Aorta (tissue), 5 donors: Measurements from ENCODE around the gene SMPD4. TPM values are rescaled to one million over a fixed set of nuclear protein-coding genes. Genes with fewer than 3 reads are reported as not detected.
"Not testable (repeated sequence)": the region's sequence is repeated elsewhere in the genome, so short reads cannot be mapped to it uniquely, and the experiment has no call there.

Source experiments
- ATAC-seq: fragments of 200-7000 bp; cut with Tn5 transposase; one replicate; pipeline ENCODE4 v1.9.1; 2022; ENCODE audit warnings: moderate library complexity; ENCODE audit not compliant: low FRiP score
- DNase-seq, 2 donors: peaks; one replicate each; pipeline ENCODE4 v3.0.0-alpha.2; 2020
- H3K27ac ChIP-seq, 2 donors: one replicate each; pipeline ENCODE4 v1.5.1; 2013; ENCODE audit warnings: low read length in 2 of 2, mild to moderate bottlenecking in 2 of 2, moderate library complexity in 2 of 2, control low read depth in 1 of 2, inconsistent platforms in 1 of 2, low read depth in 1 of 2
- H3K27me3 ChIP-seq, 2 donors: one replicate each; pipeline ENCODE4 v1.6.1; 2013; ENCODE audit warnings: control low read depth in 1 of 2, low read length in 1 of 2, mild to moderate bottlenecking in 1 of 2, moderate library complexity in 1 of 2; ENCODE audit not compliant: insufficient read depth in 2 of 2, control insufficient read depth in 1 of 2
- H3K36me3 ChIP-seq, 2 donors: one replicate each; pipeline ENCODE4 v1.6.1; 2013; ENCODE audit warnings: control low read depth in 1 of 2, low read length in 1 of 2, mild to moderate bottlenecking in 1 of 2; ENCODE audit not compliant: insufficient read depth in 2 of 2, control insufficient read depth in 1 of 2
- H3K4me1 ChIP-seq, 2 donors: one replicate each; pipeline ENCODE4 v1.6.1; 2013; ENCODE audit warnings: low read length in 2 of 2, control low read depth in 1 of 2, mild to moderate bottlenecking in 1 of 2, moderate library complexity in 1 of 2; ENCODE audit not compliant: insufficient read depth in 2 of 2, control insufficient read depth in 1 of 2
- H3K4me3 ChIP-seq, 2 donors: one replicate each; pipeline ENCODE4 v1.5.1; 2013; ENCODE audit warnings: low read length in 2 of 2, control low read depth in 1 of 2, mild to moderate bottlenecking in 1 of 2
- H3K9me3 ChIP-seq: one replicate; pipeline ENCODE4 v1.6.1; 2013; ENCODE audit warnings: mild to moderate bottlenecking, low read length; ENCODE audit not compliant: control insufficient read depth
- WGBS, 2 donors: extraction: QIAGEN DNeasy Blood & Tissue Kit; methylation state at CpG; one replicate each; pipeline ENCODE4 v1.1.7; 2013; 5-methylcytosine and 5-hydroxymethylcytosine counted together
- intact Hi-C, 2 donors: fragments of 100-400 bp; cut with DNase I; formaldehyde crosslinking; loops; one replicate each; pipeline versions ENCODE4 v1.14.2 to v1.15.0; 2022
- long read RNA-seq, 2 donors: library from polyadenylated mRNA; unstranded; transcript quantifications; one replicate each; pipeline ENCODE4 v2.0.0, GENCODE V29; 2020 to 2021
- polyA plus RNA-seq, 2 donors: library from polyadenylated mRNA; stranded (reverse); fragments of 200-250 nt; gene quantifications; one replicate each; pipeline ENCODE4 v1.2.3, GENCODE V29; 2013
- total RNA-seq, 2 donors: library from RNA; stranded (reverse); fragmentation: NEBNext Ultra II Directional; extraction: Animal tissue kit (Norgen Biotek cat#: 25700); gene quantifications; one replicate each; pipeline ENCODE4 v1.2.1, GENCODE V29; 2021
- donor health status: healthy with polysubstance abuse.
- donor health status: Bipolar disorder and iron deficiency.
- donor health status: DM: no; HTN: no; CAD: no.
- donor health status: DM: no; HTN: no; CAD: no.
- donor health status: DM: yes; HTN: yes; CAD: no.

The SMPD4 gene, protein sequence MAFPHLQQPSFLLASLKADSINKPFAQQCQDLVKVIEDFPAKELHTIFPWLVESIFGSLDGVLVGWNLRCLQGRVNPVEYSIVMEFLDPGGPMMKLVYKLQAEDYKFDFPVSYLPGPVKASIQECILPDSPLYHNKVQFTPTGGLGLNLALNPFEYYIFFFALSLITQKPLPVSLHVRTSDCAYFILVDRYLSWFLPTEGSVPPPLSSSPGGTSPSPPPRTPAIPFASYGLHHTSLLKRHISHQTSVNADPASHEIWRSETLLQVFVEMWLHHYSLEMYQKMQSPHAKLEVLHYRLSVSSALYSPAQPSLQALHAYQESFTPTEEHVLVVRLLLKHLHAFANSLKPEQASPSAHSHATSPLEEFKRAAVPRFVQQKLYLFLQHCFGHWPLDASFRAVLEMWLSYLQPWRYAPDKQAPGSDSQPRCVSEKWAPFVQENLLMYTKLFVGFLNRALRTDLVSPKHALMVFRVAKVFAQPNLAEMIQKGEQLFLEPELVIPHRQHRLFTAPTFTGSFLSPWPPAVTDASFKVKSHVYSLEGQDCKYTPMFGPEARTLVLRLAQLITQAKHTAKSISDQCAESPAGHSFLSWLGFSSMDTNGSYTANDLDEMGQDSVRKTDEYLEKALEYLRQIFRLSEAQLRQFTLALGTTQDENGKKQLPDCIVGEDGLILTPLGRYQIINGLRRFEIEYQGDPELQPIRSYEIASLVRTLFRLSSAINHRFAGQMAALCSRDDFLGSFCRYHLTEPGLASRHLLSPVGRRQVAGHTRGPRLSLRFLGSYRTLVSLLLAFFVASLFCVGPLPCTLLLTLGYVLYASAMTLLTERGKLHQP
- total RNA-seq (10 to 100 TPM; 32.3 to 37.4 TPM), polyA plus RNA-seq (10 to 100 TPM; 14.4 to 60.7 TPM)
- long read RNA-seq, donor 1, full-length matches to known transcripts = 2 of 93 reads
- long read RNA-seq, donor 1, partial matches to known transcripts = 72 of 93 reads
- long read RNA-seq, donor 1, other reads (novel, unspliced or antisense) = 19 of 93 reads
- long read RNA-seq, donor 2, full-length matches to known transcripts = 3 of 24 reads
- long read RNA-seq, donor 2, partial matches to known transcripts = 15 of 24 reads
- long read RNA-seq, donor 2, other reads (novel, unspliced or antisense) = 6 of 24 reads

DNA sequence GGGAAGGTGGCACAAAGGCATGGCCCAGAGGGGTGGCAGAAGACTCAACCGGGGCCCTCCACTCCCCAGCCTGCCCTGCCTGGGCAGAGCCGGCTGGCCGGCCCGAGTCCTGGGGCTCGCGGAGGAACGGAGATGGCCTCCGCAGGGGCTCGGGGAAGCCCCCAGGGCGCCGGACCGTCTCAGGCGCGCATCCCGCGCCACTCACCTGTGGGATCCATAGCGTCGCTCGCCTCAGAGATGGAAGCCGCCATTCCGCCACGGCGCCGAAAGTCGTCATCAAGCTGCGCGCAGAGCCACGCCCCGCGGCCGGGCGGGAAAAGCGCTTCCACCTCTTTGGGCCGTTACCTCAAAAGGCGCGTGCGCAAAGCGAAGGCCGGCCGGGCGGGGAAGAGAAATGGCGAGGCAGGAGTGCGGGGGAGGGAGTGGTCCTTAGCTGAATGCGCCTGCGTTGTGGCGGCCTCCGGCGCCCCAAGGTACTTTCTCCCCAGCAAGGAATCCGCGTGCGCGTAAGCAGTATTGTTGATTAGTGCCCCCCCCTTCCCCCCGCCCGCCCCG, at the start of gene SMPD4:
Gene SMPD4 (minus strand): TSS at position 278 of the 555 bp plus-strand sequence. CDS start 5,010 bp downstream, outside the sequence.
- H3K9me3 ChIP-seq = no peaks in the 10 kb centered on the region
- intact Hi-C loops = loop anchor here (5.0 to 10.0 kb wide), 3 partner anchors 151 to 1303 kb away; no protein-coding TSS in a partner anchor
- 0% methylated on average over 52 to 55 of the region's 55 CpGs for WGBS, 2 donors

DNA sequence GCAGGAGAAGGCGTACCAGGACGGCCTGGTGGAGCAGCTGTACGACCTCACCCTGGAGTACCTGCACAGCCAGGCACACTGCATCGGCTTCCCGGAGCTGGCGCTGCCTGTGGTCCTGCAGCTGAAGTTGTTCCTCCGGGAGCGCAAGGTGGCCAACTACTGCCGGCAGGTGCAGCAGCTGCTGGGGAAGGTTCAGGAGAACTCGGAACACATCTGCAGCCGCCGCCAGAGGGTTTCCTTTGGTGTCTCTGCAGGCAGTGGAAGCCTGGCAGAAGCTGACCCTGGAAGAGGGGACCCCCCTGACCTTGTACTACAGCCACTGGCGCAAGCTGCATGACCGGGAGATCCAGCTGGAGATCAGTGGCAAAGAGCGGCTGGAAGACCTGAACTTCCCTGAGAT, 49.5 kb upstream of the SMPD4 start:
- H3K27ac ChIP-seq, H3K36me3 ChIP-seq, H3K4me1 ChIP-seq, ATAC-seq, H3K27me3 ChIP-seq, intact Hi-C loops, DNase-seq, H3K4me3 ChIP-seq, H3K9me3 ChIP-seq: not testable (repeated sequence)
- 92% methylated on average over 15 of the region's 15 CpGs for WGBS, 2 donors

More for the DNA sequence above, at the start of gene SMPD4:
- H3K36me3 ChIP-seq = no peaks in the 10 kb centered on the region
- DNase-seq = peak; percentile 99 to 100
- no peaks in the 10 kb centered on the region for H3K4me1 ChIP-seq
- H3K4me3 ChIP-seq = peak within 1 kb of the TSS; percentile 77 to 92
- H3K27ac ChIP-seq = peak within 1 kb of the TSS; percentile 22 to 57
- H3K27me3 ChIP-seq = no peaks in the 10 kb centered on the region
- peak; percentile 98 for ATAC-seq

DNA sequence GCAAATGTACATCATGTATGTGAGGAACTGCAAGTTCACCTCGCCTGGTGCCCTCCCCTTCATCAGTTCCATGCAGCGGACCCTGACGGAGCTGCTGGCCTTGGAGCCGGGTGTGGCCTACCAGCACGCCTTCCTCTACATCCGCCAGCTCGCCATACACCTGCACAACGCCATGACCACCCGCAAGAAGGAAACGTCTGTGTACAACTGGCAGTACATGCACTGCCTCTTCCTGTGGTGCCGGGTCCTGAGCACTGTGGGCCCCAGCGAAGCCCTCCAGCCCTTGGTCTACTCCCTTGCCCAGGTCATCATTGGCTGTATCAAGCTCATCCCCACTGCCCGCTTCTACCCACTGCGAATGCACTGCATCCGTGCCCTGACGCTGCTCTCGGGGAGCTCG, 49.0 kb upstream of the SMPD4 start:
- H3K4me3 ChIP-seq, H3K4me1 ChIP-seq, H3K27ac ChIP-seq, H3K9me3 ChIP-seq, H3K36me3 ChIP-seq, H3K27me3 ChIP-seq, ATAC-seq, DNase-seq, intact Hi-C loops: not testable (repeated sequence)
- 91 to 92% methylated on average over 17 to 18 of the region's 18 CpGs for WGBS, 2 donors

DNA sequence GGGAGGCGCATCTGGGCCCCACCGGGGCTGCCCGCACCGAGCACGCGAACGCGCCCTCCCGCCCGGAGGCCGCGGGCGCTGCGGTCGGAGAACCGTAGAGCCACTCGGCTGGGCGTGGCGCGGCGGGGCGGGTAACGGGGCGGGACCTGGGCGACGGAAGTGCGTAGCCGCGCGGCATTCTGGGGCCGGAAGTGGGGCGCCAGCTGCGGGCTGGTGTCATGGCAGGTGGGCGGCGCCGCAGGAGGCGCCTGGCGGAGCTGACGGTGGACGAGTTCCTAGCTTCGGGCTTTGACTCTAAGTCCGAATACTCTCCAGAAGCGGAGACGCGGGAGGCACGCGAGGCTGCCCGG, 47.7 kb upstream of the SMPD4 start:
- peak; percentile 39 for ATAC-seq
- H3K27me3 ChIP-seq, intact Hi-C loops, H3K4me1 ChIP-seq, H3K9me3 ChIP-seq, H3K36me3 ChIP-seq, H3K4me3 ChIP-seq, H3K27ac ChIP-seq: not testable (repeated sequence)
- 36 to 45% methylated on average over 27 to 48 of the region's 48 CpGs for WGBS, 2 donors
- peak in 1 of 2 donors; percentile 49 for DNase-seq

DNA sequence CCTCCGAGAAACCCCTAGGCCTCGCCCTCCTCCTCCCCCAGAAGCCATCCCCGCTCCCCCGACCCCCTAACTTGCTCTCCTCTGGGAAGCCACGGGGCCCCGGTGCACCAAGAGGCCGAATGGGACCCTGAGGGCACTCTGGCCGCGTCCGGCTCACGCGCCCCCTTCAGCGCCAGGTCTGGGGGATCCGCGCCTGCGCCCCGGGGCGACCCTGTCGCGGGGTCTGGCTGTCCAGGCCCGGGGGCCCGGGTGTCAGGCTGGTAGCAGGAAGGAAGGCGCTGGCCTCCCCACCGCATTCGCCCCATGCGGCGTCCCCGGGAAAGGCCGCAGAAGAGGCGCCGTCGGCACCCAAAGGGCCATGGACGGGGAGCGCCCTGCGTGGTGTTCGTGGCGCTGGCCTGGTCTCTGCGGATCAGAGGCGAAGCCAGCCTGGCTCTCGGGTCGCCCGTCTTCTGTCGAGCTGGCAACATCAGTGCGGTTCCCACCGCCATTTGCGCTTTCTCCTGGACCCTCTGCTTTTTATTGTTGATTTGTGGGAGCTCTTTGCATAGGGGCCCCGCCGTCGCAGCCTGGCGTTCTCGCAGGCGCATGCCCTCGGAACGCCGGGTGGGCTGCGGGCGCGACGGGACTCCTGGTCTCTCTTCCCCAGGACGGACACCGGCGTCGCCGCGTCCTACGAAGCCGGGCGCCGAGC, 47.2 kb upstream of the SMPD4 start:
- H3K27me3 ChIP-seq, H3K9me3 ChIP-seq, H3K27ac ChIP-seq, ATAC-seq, intact Hi-C loops, H3K4me1 ChIP-seq, H3K4me3 ChIP-seq, H3K36me3 ChIP-seq: not testable (repeated sequence)
- WGBS, 2 donors = 84 to 86% methylated on average over 56 to 69 of the region's 69 CpGs
- peak in 1 of 2 donors; percentile 71 for DNase-seq

DNA sequence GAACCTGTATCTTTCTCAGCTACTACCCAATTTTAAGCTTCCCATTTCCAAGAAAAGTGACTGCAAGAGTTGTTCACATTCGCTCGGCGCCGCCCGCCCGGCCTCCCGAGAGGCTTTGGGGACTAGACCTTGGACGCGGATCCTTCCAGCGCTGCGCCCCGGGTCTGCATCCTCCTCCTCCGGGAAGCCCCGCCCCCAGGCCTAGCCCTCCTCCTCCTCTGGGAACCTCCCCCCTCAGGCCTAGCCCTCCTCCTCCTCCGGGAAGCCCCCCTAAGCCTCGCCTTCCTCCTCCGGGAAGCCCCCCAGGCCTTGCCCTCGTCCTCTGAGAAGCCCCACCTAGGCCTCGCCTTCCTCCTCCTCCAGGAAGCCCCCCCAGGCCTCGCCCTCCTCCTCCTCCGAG, 46.6 kb upstream of the SMPD4 start:
- peak in 1 of 2 donors; percentile 73 for DNase-seq
- H3K27me3 ChIP-seq, H3K4me3 ChIP-seq, H3K9me3 ChIP-seq, intact Hi-C loops, H3K4me1 ChIP-seq, H3K36me3 ChIP-seq, H3K27ac ChIP-seq, ATAC-seq: not testable (repeated sequence)
- WGBS, 2 donors = 92 to 95% methylated on average over 13 to 21 of the region's 21 CpGs

DNA sequence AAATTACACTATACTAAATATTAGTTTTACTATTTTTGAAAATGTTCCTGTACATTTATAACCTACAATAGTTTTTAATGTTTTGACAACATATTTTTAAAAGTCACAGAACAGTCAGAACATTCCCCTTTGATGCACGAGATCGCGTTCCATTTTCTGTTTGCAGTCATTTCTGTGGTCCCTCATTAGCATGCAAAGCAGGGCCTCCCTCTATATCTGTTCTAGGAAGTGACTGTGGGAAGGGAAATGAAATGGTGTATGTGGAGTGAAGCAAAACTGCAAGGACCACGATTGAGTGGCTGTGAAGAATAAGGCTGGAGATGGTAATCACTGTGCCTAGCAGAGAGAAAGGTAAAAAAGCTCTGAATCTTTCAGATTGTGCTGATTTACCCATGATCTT, 41.1 kb upstream of the SMPD4 start:
- intact Hi-C loops, ATAC-seq: not testable (repeated sequence)

DNA sequence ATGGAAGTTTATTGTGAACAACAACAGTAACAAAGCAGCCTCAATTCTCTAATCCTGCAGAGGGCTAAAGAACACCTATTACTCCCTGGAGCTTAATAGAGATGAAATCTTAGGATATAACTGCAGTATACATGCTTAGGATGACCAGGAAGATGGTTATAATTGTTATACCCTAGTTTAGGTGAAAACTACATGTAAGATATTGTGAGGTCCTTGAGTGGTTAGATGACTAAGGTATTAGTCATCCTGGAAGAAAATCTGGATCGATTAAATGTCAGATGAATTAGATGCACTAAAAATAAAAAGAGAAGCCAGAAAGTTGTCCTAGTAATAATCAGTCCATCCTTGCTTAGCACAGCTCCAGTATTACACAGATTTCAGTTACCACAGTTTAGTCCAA, 39.1 kb upstream of the SMPD4 start:
- H3K4me3 ChIP-seq, H3K36me3 ChIP-seq, intact Hi-C loops, H3K27me3 ChIP-seq, H3K9me3 ChIP-seq, H3K4me1 ChIP-seq, ATAC-seq, DNase-seq, H3K27ac ChIP-seq: not testable (repeated sequence)
- 75% methylated on average over 1 of the region's 1 CpG; no CpG with 5 or more reads in 1 of the 2 donors for WGBS, 2 donors

More for the DNA sequence above, 41.1 kb upstream of the SMPD4 start:
- not testable (repeated sequence) for H3K36me3 ChIP-seq, H3K27me3 ChIP-seq, H3K4me3 ChIP-seq, DNase-seq, H3K4me1 ChIP-seq, H3K9me3 ChIP-seq, H3K27ac ChIP-seq
- WGBS, 2 donors = 22 to 35% methylated on average over 1 to 4 of the region's 4 CpGs
